ENCODE data around the gene MAST3.

The MAST3 gene

DNA sequence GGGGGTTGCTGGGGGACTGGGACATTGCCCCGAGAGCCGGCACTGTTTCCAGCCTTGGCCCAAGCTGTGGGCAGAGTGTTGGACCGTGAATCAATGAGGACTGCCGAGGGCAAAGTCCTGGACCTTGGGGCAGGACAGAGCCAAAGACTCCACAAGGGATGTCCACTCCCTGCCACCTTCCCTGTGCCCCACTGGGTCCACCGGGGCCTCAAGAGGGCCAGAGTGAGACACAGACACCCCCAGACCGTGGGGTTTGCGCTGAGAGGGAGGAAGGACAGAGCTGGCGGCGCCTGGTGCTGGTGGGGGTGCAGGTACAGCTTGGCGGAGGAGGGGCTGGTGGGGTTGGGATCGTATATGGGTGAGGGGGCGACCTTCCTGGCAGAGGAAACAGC, 11.8 kb downstream of the MAST3 start:
- Histone ChIP-seq H3K36me3 (ENCODE audit: control insufficient read depth, insufficient read depth, low read length) (no peaks in the 10 kb centered on the region), H4K8ac (ENCODE audit: low read depth, low read length) (no peak overlapping the region), H3K27ac (ENCODE audit: low read depth, low read length) (no peak overlapping the region), H3K79me2 (ENCODE audit: control insufficient read depth, insufficient read depth, low read length) (no peaks in the 10 kb centered on the region), H3K18ac (ENCODE audit: low read length) (peak overlapping the region; percentile 24), H2BK5ac (ENCODE audit: low read length) (no peak overlapping the region), H3K27me3 (ENCODE audit: insufficient read depth, low read length, poor library complexity) (no peaks in the 10 kb centered on the region), H2BK15ac (replicated peaks; ENCODE audit: low read depth) (no peak overlapping the region), H2BK120ac (ENCODE audit: low read depth, low read length) (no peak overlapping the region), H3K23ac (ENCODE audit: low read length) (no peak overlapping the region), H3K4me2 (ENCODE audit: low read length) (peak overlapping the region; percentile 98), H3K9ac (ENCODE audit: low read length) (peak overlapping the region; percentile 77), H3K56ac (ENCODE audit: low read length) (peak overlapping the region; percentile 93), H3K4me3 (ENCODE audit: low read length) (peak overlapping the region; percentile 58), H4K5ac (ENCODE audit: low read length) (no peak overlapping the region), H3K4me1 (ENCODE audit: control insufficient read depth, low read depth, low read length) (no peaks in the 10 kb centered on the region), H3K4ac (ENCODE audit: low read depth, low read length) (no peak overlapping the region), H3K79me1 (ENCODE audit: low read length) (no peaks in the 10 kb centered on the region), H2AK5ac (ENCODE audit: low read length) (no peak overlapping the region)
- no CpG with 5 or more reads among the region's 12 CpGs for WGBS (ENCODE audit: extremely low coverage, insufficient coverage, low lambda C conversion rate)
- no peak for DNase-seq

DNA sequence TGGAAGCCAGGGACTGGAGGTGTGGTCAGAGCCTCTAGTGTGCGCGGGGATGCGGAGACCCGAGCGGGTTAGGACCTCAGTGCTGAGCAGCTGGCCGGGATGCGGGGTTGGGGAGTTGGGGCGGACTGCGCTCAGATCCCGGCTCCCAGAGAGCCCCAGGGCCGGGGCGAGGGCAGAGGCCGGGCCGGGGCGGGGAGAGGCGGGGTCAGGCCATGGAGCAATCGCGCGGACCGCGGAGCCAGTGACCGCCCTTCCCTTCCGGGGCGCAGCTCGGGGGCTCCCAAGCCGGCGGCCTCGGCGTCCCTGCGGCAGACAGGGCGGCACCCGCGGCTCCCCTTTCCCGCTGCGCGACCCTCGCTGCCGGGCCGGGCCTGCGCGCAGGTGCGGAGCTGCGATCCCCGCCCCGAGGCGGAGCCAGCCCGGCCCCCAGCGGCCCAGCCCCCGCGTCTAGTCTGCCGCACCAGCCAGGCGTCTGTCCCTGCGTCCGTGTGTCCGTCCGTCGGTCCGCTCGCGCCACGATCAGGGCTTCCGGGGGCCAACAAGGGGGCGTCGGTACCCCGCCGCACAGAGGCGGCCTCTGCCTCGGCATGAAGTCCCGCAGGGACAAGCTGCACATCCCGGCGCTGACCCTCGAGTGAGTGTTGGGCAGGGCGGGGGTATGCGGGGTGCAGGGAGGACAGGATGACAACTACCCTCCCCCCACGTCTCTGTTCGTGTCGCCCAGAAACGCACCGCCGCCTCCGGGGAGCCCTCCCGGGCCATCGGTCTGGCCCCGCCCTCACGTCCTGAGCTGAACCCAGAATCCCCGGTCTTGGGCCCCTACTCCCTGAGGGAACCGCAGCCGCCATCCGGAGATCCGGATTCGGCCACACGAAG, 12.4 kb downstream of the MAST3 start:
- no peak overlapping the region for H4K5ac ChIP-seq (ENCODE audit: low read length)
- H3K9ac ChIP-seq (ENCODE audit: low read length), result peak overlapping the region; percentile 77
- peak overlapping the region; percentile 98 for H3K4me2 ChIP-seq (ENCODE audit: low read length)
- H3K27ac ChIP-seq (ENCODE audit: low read depth, low read length), result no peak overlapping the region
- H2BK120ac ChIP-seq (ENCODE audit: low read depth, low read length), result no peak overlapping the region
- peak overlapping the region; percentile 58 for H3K4me3 ChIP-seq (ENCODE audit: low read length)
- peak overlapping the region; percentile 93 for H3K56ac ChIP-seq (ENCODE audit: low read length)
- no peak overlapping the region for H2BK15ac ChIP-seq (replicated peaks; ENCODE audit: low read depth)
- no peaks in the 10 kb centered on the region for H3K79me2 ChIP-seq (ENCODE audit: control insufficient read depth, insufficient read depth, low read length)
- H3K79me1 ChIP-seq (ENCODE audit: low read length), result no peaks in the 10 kb centered on the region
- no peak overlapping the region for H4K8ac ChIP-seq (ENCODE audit: low read depth, low read length)
- no peak overlapping the region for H2BK5ac ChIP-seq (ENCODE audit: low read length)
- no peak overlapping the region for H2AK5ac ChIP-seq (ENCODE audit: low read length)
- H3K27me3 ChIP-seq (ENCODE audit: insufficient read depth, low read length, poor library complexity), result no peaks in the 10 kb centered on the region
- H3K18ac ChIP-seq (ENCODE audit: low read length), result peak overlapping the region; percentile 24
- H3K4me1 ChIP-seq (ENCODE audit: control insufficient read depth, low read depth, low read length), result no peaks in the 10 kb centered on the region
- H3K36me3 ChIP-seq (ENCODE audit: control insufficient read depth, insufficient read depth, low read length), result no peaks in the 10 kb centered on the region
- peak; percentile 19 for DNase-seq
- no peak overlapping the region for H3K23ac ChIP-seq (ENCODE audit: low read length)
- no CpG with 5 or more reads among the region's 92 CpGs for WGBS (ENCODE audit: extremely low coverage, insufficient coverage, low lambda C conversion rate)
- H3K4ac ChIP-seq (ENCODE audit: low read depth, low read length), result no peak overlapping the region

DNA sequence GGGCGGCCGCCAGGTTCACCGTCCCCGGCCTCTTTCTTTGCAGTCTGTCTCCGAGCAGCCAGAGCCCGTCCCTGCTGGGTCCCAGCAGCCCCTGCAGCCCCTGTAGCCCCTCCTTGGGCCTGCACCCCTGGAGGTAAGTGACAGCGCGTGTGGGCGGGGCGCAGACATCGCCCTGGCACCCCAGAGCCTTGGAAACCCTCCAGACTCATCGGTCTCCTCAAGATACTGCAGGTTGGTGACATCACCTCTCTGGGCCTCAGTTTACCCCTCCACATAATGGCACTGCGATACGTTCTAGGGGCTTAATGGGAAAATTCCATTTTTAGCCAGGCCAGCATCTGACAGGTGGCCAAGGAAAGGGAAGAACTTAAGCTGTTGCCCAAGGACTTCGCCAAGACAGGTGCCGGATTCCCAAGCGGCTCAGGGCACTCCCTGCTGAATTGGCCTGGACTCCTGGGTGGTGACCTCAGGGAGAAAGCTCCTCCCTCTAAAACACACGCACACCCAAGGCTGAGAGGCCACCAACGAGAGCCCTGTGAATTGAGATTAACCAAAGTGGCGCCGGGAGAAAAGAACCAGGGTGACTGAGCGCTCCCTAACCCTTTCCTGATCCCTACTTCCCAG, 13.1 kb downstream of the MAST3 start:
- Histone ChIP-seq H3K79me1 (ENCODE audit: low read length) (no peaks in the 10 kb centered on the region), H3K23ac (ENCODE audit: low read length) (no peak overlapping the region), H3K79me2 (ENCODE audit: control insufficient read depth, insufficient read depth, low read length) (no peaks in the 10 kb centered on the region), H3K36me3 (ENCODE audit: control insufficient read depth, insufficient read depth, low read length) (no peaks in the 10 kb centered on the region), H4K8ac (ENCODE audit: low read depth, low read length) (no peak overlapping the region), H2BK5ac (ENCODE audit: low read length) (no peak overlapping the region), H2AK5ac (ENCODE audit: low read length) (no peak overlapping the region), H3K4me1 (ENCODE audit: control insufficient read depth, low read depth, low read length) (no peaks in the 10 kb centered on the region), H2BK15ac (replicated peaks; ENCODE audit: low read depth) (no peak overlapping the region), H3K18ac (ENCODE audit: low read length) (no peak overlapping the region), H3K27ac (ENCODE audit: low read depth, low read length) (no peak overlapping the region), H3K27me3 (ENCODE audit: insufficient read depth, low read length, poor library complexity) (no peaks in the 10 kb centered on the region), H3K9ac (ENCODE audit: low read length) (peak overlapping the region; percentile 77), H4K5ac (ENCODE audit: low read length) (no peak overlapping the region), H3K56ac (ENCODE audit: low read length) (peak overlapping the region; percentile 93), H3K4ac (ENCODE audit: low read depth, low read length) (no peak overlapping the region), H3K4me2 (ENCODE audit: low read length) (peak overlapping the region; percentile 98), H3K4me3 (ENCODE audit: low read length) (no peak overlapping the region), H2BK120ac (ENCODE audit: low read depth, low read length) (no peak overlapping the region)
- peak; percentile 21 for DNase-seq
- no CpG with 5 or more reads among the region's 22 CpGs for WGBS (ENCODE audit: extremely low coverage, insufficient coverage, low lambda C conversion rate)

DNA sequence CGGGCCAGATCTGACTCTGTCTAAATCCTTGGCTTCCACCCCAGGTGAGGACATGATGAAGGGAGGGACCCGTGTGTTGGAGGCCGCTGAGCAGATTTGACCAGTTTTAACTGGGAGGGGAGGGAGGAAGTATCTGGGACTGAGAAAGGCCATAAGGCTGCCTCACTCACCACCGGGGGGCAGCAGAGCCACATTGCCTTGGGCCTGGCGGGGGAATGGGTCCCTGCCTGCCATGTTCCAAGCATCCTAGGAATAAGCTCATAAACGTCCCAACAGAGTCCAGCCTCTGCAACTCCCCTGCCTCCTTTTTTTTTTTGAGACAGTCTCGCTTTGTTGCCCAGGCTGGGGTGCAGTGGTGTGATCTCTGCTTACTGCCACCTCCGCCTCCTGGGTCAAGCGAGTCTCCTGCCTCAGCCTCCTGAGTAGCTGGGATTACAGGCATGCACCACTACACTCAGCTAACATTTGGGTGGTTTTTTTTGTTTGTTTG, 15.5 kb downstream of the MAST3 start:
- Histone ChIP-seq H3K79me1 (ENCODE audit: low read length) (no peaks in the 10 kb centered on the region), H3K4me2 (ENCODE audit: low read length) (no peak overlapping the region), H3K27me3 (ENCODE audit: insufficient read depth, low read length, poor library complexity) (no peaks in the 10 kb centered on the region), H2BK15ac (replicated peaks; ENCODE audit: low read depth) (no peak overlapping the region), H3K27ac (ENCODE audit: low read depth, low read length) (no peak overlapping the region), H3K9ac (ENCODE audit: low read length) (no peak overlapping the region), H3K36me3 (ENCODE audit: control insufficient read depth, insufficient read depth, low read length) (no peaks in the 10 kb centered on the region), H2BK120ac (ENCODE audit: low read depth, low read length) (no peak overlapping the region), H3K4me3 (ENCODE audit: low read length) (no peak overlapping the region), H4K8ac (ENCODE audit: low read depth, low read length) (no peak overlapping the region), H3K79me2 (ENCODE audit: control insufficient read depth, insufficient read depth, low read length) (no peaks in the 10 kb centered on the region), H3K18ac (ENCODE audit: low read length) (no peak overlapping the region), H4K5ac (ENCODE audit: low read length) (no peak overlapping the region), H2AK5ac (ENCODE audit: low read length) (no peak overlapping the region), H3K56ac (ENCODE audit: low read length) (no peak overlapping the region), H3K23ac (ENCODE audit: low read length) (no peak overlapping the region), H3K4me1 (ENCODE audit: control insufficient read depth, low read depth, low read length) (no peaks in the 10 kb centered on the region), H3K4ac (ENCODE audit: low read depth, low read length) (no peak overlapping the region), H2BK5ac (ENCODE audit: low read length) (no peak overlapping the region)
- peak; percentile 89 for DNase-seq
- no CpG with 5 or more reads among the region's 9 CpGs for WGBS (ENCODE audit: extremely low coverage, insufficient coverage, low lambda C conversion rate)

DNA sequence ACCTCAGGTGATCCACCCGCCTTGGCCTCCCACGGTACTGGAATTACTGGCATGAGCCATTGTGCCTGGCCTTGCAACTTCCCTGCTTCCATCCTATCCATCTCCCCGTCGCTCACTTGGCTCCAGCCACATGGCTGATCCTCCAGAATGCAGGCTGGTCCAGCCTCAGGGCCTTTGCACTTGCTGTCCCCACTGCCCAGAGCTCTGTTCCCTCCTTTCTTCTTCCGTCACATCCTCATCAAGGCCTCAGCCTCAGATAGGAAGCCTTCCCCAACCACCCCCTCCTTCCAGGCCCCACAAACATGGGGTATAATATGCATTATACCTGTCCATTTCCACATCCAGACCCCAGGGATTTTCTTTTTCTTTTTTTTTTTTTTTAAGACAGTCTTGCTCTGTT, 16.2 kb downstream of the MAST3 start:
- no peaks in the 10 kb centered on the region for H3K27me3 ChIP-seq (ENCODE audit: insufficient read depth, low read length, poor library complexity)
- no peak overlapping the region for H3K9ac ChIP-seq (ENCODE audit: low read length)
- no peak overlapping the region for H3K18ac ChIP-seq (ENCODE audit: low read length)
- H4K5ac ChIP-seq (ENCODE audit: low read length), result no peak overlapping the region
- no peak for DNase-seq
- H2BK15ac ChIP-seq (replicated peaks; ENCODE audit: low read depth), result no peak overlapping the region
- no peak overlapping the region for H2BK5ac ChIP-seq (ENCODE audit: low read length)
- H3K36me3 ChIP-seq (ENCODE audit: control insufficient read depth, insufficient read depth, low read length), result no peaks in the 10 kb centered on the region
- H3K4me2 ChIP-seq (ENCODE audit: low read length), result no peak overlapping the region
- no peaks in the 10 kb centered on the region for H3K4me1 ChIP-seq (ENCODE audit: control insufficient read depth, low read depth, low read length)
- H3K23ac ChIP-seq (ENCODE audit: low read length), result no peak overlapping the region
- no peak overlapping the region for H4K8ac ChIP-seq (ENCODE audit: low read depth, low read length)
- H3K79me1 ChIP-seq (ENCODE audit: low read length), result peaks cover 2% of the 10 kb centered on the region
- no peak overlapping the region for H2AK5ac ChIP-seq (ENCODE audit: low read length)
- H3K4ac ChIP-seq (ENCODE audit: low read depth, low read length), result no peak overlapping the region
- H3K79me2 ChIP-seq (ENCODE audit: control insufficient read depth, insufficient read depth, low read length), result no peaks in the 10 kb centered on the region
- no peak overlapping the region for H3K27ac ChIP-seq (ENCODE audit: low read depth, low read length)
- H3K4me3 ChIP-seq (ENCODE audit: low read length), result no peak overlapping the region
- H2BK120ac ChIP-seq (ENCODE audit: low read depth, low read length), result no peak overlapping the region
- no CpG with 5 or more reads among the region's 5 CpGs for WGBS (ENCODE audit: extremely low coverage, insufficient coverage, low lambda C conversion rate)
- no peak overlapping the region for H3K56ac ChIP-seq (ENCODE audit: low read length)

All from mesendoderm (in vitro differentiated cells).